LNCaP clone FGC (cell line): Measurements from ENCODE around the gene TMED6.

Experiments used
- DNase-seq: peaks from one replicate; pipeline ENCODE4 v3.0.0-alpha.2; 2011; ENCODE audit warnings: low read depth
- H3K4me3 ChIP-seq: 2 replicates; pipeline ENCODE4 v1.5.1; 2011; ENCODE audit warnings: mild to moderate bottlenecking, low read depth, low read length, control low read depth
- TF ChIP-seq, protein P1 (sequence below): IDR thresholded peaks from 2 replicates; pipeline ENCODE4 v1.5.1; 2012; ENCODE audit warnings: mild to moderate bottlenecking; ENCODE audit not compliant: control insufficient read depth, insufficient read depth; ENCODE audit errors: extremely low read depth

Gene TMED6

DNA sequence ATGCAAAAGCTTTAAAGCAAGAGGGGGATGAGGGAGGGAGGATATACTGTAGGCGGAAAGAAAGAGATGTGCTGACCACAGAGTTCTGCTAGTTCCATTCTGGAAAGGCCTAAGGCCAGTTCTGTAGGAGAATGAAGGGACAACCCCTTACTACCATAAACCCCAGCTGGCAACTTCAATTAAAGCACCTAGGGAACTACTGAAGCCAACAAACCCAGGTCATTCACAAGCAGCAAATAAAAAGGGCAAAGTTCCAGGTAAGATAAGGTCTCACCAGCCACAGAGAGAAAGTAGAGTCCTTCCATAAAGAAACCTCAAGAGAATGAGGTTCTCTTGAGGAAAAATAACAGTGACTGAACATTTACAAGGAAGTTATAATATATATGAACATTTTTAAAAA is 21.4 kb upstream of the TMED6 start:
- no peak for DNase-seq
- H3K4me3 ChIP-seq = no peak overlapping the region
- TF ChIP-seq, protein P1, sequence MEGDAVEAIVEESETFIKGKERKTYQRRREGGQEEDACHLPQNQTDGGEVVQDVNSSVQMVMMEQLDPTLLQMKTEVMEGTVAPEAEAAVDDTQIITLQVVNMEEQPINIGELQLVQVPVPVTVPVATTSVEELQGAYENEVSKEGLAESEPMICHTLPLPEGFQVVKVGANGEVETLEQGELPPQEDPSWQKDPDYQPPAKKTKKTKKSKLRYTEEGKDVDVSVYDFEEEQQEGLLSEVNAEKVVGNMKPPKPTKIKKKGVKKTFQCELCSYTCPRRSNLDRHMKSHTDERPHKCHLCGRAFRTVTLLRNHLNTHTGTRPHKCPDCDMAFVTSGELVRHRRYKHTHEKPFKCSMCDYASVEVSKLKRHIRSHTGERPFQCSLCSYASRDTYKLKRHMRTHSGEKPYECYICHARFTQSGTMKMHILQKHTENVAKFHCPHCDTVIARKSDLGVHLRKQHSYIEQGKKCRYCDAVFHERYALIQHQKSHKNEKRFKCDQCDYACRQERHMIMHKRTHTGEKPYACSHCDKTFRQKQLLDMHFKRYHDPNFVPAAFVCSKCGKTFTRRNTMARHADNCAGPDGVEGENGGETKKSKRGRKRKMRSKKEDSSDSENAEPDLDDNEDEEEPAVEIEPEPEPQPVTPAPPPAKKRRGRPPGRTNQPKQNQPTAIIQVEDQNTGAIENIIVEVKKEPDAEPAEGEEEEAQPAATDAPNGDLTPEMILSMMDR = no peak

DNA sequence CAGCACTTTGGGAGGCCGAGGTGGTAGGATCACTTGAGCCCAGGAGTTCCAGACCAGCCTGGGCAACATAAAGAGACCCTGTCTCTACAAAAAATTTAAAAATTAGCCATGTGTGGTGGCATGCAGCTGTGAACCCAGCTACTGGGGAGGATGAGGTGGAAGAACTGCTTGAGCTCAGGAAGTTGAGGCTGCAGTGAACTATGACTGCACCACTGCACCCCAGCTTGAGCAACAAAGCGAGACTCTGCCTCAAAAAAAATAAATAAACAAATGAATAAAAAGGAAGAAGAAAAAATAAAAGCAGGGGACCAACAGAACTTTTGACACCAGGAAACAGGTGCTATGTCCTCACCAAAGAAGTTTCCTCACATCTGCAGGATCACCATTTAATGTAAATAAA is 20.0 kb upstream of the TMED6 start:
- no peak for DNase-seq
- TF ChIP-seq, protein P1 = no peak
- H3K4me3 ChIP-seq = no peak overlapping the region

DNA sequence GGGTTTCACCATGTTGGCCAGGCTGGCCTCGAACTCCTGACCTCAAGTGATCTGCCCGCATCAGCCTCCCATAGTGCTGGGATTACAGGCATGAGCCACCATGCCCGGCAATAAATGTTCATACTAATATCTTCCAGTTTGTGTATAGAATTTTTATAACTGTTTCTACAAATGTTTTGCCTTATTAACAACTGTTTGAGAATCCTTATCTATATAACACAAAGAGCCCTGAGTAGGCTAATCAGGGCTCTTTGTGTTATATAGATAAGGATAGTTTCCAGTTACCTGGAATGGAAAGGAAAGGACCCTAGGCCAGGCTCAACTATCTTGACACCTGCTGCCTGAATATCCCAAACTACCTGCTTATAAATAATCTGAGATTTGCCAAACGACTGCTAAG is 17.3 kb upstream of the TMED6 start:
- H3K4me3 ChIP-seq = no peak overlapping the region
- TF ChIP-seq, protein P1 = no peak
- no peak for DNase-seq

DNA sequence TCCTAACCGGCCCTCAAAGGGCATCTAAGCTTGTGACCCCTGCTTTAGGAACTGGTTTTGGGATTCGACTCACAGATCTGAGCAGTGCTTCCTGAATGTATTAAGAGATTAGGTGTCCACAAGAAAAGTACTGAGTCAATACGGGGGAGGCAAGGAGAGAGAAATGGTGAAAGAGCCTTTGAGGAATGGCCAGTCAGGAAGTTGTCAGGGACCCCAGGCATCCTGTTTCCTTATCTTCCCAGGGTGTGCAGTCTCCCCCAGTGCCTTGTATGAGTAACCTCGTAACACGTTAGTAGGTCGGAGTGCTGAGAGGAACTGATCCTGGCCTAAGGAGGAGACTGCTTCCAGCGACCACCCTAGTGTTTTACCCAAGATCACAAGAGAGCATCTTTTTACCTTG is 16.4 kb upstream of the TMED6 start:
- TF ChIP-seq, protein P1 = no peak
- DNase-seq = no peak
- no peak overlapping the region for H3K4me3 ChIP-seq

DNA sequence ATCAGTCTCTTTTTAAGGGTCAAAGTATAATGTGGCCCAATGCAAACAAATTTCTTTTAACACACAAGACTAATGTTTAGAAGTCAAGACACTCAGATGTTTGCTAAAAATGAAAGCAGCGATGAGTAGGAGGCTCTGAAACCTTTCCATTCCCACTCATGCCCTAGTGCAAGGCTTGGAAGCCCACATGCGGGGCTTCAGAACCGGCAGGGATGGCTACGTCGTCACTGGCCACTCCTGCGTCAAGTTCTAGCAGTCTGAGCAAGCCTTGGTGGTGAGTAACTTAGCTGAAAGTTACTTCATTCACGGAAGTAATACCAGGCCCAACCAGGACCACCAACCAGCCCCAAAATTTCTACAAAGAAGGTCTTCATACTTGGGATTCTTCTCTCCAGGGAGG is 14.8 kb upstream of the TMED6 start:
- H3K4me3 ChIP-seq = no peak overlapping the region
- TF ChIP-seq, protein P1 = no peak
- no peak for DNase-seq

DNA sequence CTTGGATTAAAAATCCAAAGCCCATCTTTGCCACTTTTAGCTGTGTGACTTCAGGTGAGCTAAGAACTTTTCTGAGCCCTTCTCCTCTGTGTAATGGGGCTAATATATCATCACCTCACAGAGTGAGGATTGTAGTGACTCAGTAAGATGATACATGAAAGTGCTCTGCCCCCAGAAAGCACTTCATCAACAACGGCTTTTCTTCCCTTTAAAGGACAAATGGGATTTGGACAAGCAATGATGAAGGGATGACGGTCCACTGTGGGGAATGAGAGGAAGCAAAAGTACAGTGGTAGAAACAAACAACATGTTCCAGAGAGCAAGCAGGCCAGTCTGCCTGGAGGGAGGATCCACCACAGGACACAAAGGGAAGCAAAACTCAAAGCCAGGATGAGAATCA is 14.3 kb upstream of the TMED6 start:
- TF ChIP-seq, protein P1 = no peak
- DNase-seq = no peak
- H3K4me3 ChIP-seq = no peak overlapping the region

DNA sequence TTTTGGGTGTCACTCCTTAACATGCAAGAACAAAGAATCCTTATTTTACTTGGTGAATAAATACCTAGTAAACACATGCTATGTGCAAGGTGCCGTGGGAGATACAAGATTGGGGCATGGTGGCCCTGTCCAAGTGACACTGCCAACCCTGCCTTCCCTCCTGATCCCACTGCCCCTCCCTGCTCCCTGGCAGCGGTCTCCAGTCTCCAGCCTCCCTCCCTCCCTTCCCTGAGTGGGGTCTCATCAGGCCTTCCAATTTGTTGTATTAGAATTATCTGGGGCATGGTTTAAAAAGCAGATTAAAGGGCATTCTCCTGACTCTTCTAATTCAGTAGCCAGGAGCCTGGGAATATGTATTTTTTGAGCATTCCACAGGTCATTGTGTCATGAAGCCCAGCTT is 12.5 kb upstream of the TMED6 start:
- TF ChIP-seq, protein P1 = no peak
- H3K4me3 ChIP-seq = no peak overlapping the region
- DNase-seq = no peak
